Neutrophil (primary cell): ENCODE measurements around the gene USPL1.

Experiments used
- H3K27ac ChIP-seq: fragments of 200-600 bp; sonication (generic); 2 replicates; pipeline ENCODE4 v1.5.1; 2016; ENCODE audit warnings: mild to moderate bottlenecking, moderate library complexity
- H3K27me3 ChIP-seq: fragments of 200-600 bp; sonication (generic); 2 replicates; pipeline ENCODE4 v1.6.0; 2016; ENCODE audit warnings: mild to moderate bottlenecking
- H3K36me3 ChIP-seq: fragments of 200-600 bp; sonication (generic); 2 replicates; pipeline ENCODE4 v1.5.1; 2017
- H3K4me1 ChIP-seq, 2 experiments: fragments of 200-600 bp in 1 of 2; sonication (generic) in 1 of 2; 1 replicate in 1 of 2; 2 replicates in 1 of 2; pipeline versions ENCODE4 v1.5.1 to v1.6.1; 2013 to 2016; ENCODE audit warnings: low read depth in 1 of 2, low read length in 1 of 2, mild to moderate bottlenecking in 1 of 2, moderate library complexity in 1 of 2; ENCODE audit not compliant: control insufficient read depth in 1 of 2, insufficient read depth in 1 of 2
- H3K4me3 ChIP-seq, 2 experiments: fragments of 200-600 bp in 1 of 2; sonication (generic) in 1 of 2; 1 replicate in 1 of 2; 2 replicates in 1 of 2; pipeline ENCODE4 v1.5.1; 2013 to 2016; ENCODE audit warnings: low read depth in 1 of 2, low read length in 1 of 2, mild to moderate bottlenecking in 1 of 2, moderate library complexity in 1 of 2
- H3K9me3 ChIP-seq: fragments of 200-600 bp; sonication (generic); 2 replicates; pipeline ENCODE4 v1.5.1; 2016
- TF ChIP-seq, protein P1 (sequence below): fragments of 200-600 bp; sonication (generic); IDR thresholded peaks from 2 replicates; pipeline ENCODE4 v1.5.1; 2016; ENCODE audit warnings: antibody characterized with exemption

Gene USPL1

DNA sequence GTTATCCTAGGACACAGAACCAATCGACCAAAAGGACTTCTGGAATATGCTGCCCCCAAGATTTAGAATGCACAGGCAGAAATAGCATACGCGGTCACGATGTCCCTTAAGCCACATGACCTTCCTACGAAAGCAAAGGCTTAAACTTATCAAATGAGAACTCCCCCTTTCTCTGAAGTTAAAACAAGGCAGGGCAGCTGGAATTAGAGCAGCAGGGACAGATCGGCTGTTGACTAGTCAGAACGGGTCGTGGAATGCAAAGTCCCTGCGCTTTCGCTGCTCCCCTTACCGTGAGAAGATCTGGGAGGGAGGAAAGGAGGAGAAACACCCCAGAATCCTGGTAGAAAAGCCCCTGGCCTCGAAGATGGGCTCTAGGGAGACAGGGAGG, 799 bp upstream of the USPL1 start:
- TF ChIP-seq, protein P1, sequence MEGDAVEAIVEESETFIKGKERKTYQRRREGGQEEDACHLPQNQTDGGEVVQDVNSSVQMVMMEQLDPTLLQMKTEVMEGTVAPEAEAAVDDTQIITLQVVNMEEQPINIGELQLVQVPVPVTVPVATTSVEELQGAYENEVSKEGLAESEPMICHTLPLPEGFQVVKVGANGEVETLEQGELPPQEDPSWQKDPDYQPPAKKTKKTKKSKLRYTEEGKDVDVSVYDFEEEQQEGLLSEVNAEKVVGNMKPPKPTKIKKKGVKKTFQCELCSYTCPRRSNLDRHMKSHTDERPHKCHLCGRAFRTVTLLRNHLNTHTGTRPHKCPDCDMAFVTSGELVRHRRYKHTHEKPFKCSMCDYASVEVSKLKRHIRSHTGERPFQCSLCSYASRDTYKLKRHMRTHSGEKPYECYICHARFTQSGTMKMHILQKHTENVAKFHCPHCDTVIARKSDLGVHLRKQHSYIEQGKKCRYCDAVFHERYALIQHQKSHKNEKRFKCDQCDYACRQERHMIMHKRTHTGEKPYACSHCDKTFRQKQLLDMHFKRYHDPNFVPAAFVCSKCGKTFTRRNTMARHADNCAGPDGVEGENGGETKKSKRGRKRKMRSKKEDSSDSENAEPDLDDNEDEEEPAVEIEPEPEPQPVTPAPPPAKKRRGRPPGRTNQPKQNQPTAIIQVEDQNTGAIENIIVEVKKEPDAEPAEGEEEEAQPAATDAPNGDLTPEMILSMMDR: no peak
- H3K4me3 ChIP-seq: peak overlapping the region; percentile 90 to 98
- H3K27ac ChIP-seq: peak overlapping the region; percentile 96
- H3K36me3 ChIP-seq: no peaks in the 10 kb centered on the region
- peaks cover 34 to 41% of the 10 kb centered on the region in 2 experiments for H3K4me1 ChIP-seq
- no peaks in the 10 kb centered on the region for H3K9me3 ChIP-seq
- no peaks in the 10 kb centered on the region for H3K27me3 ChIP-seq

DNA sequence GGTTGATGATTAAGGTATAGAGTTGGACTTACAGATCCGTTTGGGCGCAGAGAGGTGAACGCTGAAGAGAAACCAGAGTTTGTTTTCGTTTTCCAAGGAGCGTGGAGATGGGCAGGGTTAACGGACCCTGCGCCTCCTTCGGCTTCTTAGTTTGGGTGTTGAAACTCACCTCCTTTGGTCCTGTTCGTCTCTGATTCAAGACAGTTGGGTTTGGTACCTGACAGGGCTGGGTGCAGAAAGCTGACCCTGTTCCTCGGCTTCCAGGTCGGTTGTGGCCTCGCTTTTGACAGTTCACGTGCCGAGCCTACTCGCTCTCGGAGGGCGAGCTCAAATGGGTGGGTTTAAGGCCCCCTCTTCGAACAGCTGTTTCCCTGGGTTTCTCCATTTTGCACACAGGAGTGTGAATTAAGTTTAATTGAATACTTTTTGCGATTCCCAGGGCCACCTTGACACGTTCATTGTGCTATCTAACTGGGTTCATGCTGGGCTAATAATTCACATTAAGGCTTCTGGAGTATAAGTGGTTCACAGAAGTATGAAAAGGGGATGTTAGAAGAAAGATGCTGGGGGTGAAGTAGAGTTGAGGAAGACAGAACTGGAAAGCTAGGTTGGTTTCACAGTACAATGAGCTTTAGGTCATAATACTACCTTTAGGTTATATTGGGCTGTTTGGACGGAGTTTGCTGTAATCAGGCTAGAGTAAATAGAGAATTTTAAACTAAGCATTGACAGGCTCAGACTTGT, 638 bp downstream of the USPL1 start:
- Histone ChIP-seq H3K4me1 (peaks cover 34 to 41% of the 10 kb centered on the region in 2 experiments), H3K27ac (peak overlapping the region; percentile 96), H3K36me3 (peaks cover under 1% of the 10 kb centered on the region), H3K9me3 (no peaks in the 10 kb centered on the region), H3K4me3 (peak overlapping the region; percentile 90 to 98), H3K27me3 (no peaks in the 10 kb centered on the region)
- TF ChIP-seq, protein P1: no peak

DNA sequence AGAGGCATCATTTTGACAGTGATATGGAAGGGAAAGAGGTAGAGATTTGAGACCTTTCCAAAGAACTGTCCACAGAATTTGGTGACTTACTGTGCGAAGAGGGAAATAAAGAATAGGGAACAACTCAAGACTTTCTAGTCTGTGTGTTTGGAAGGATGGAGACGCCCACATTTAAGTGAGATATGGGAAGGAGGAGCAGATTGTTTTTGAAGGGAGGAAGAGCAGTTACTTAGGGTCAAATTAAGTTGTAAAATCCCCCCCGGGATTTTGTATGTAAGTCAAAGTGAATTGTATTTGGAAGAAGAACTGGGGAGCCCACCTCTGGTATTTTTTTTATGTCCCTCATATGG, 1.2 kb downstream of the USPL1 start:
- H3K36me3 ChIP-seq: peaks cover 6% of the 10 kb centered on the region
- H3K4me1 ChIP-seq: peaks cover 34 to 41% of the 10 kb centered on the region in 2 experiments
- H3K4me3 ChIP-seq: peak overlapping the region; percentile 90 to 98
- no peaks in the 10 kb centered on the region for H3K27me3 ChIP-seq
- H3K27ac ChIP-seq: peak overlapping the region; percentile 96
- TF ChIP-seq, protein P1: no peak
- H3K9me3 ChIP-seq: no peaks in the 10 kb centered on the region

DNA sequence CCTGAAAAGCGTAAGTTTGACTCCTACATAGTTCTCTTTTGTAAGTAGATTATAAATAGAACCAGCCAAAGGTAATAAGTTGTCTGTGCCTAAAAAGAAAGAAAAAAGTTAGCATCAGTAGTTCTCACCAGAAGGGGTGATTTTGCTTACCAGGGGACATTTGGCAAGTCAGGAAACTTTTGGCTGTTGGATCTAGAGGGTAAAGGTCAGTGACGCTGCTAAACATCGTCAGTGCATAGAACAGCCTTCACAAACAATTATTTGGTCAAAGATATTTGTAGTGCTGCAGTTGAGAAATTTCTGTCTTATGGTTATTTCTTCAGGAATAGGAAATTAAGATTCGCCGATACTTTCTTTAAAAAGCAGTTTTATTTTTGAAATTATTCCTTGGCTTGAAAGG, 2.0 kb downstream of the USPL1 start:
- Histone ChIP-seq H3K4me1 (peaks cover 34 to 41% of the 10 kb centered on the region in 2 experiments), H3K27me3 (no peaks in the 10 kb centered on the region), H3K4me3 (no peak overlapping the region), H3K36me3 (peaks cover 7% of the 10 kb centered on the region), H3K9me3 (no peaks in the 10 kb centered on the region), H3K27ac (no peak overlapping the region)
- TF ChIP-seq, protein P1: no peak

DNA sequence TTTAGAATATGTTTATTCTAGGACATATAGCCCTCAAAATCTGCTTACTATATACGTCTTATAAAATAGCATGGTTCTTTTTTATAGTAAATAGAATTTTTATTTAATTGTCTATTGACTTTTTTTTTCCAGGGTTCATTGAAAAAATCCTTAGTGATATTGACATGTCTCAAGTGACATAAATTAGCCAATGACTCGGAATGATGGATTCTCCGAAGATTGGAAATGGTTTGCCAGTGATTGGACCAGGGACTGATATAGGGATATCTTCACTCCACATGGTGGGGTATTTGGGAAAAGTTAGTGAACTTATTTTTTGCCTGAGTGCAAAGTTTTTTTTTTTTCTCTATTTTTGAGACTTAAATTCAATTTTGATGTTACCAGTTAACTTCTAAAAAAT, 3.2 kb downstream of the USPL1 start:
- Histone ChIP-seq H3K27me3 (no peaks in the 10 kb centered on the region), H3K9me3 (no peaks in the 10 kb centered on the region), H3K4me1 (peaks cover 25 to 30% of the 10 kb centered on the region in 2 experiments), H3K4me3 (no peak overlapping the region), H3K27ac (no peak overlapping the region), H3K36me3 (peaks cover 7% of the 10 kb centered on the region)
- TF ChIP-seq, protein P1: no peak
